ENCODE measurements around the gene PPM1D.
"Not testable (repeated sequence)": the region's sequence is repeated elsewhere in the genome, so short reads cannot be mapped to it uniquely, and the experiment has no call there.

The PPM1D gene

GRCh38 chr17:60627124-60627523 lies 27.1 kb downstream of the PPM1D start:
- no peak for DNase-seq

GRCh38 chr17:60628252-60628889 lies 28.4 kb downstream of the PPM1D start:
- DNase-seq, result no peak

- DNase-seq, result no peak
Observed at GRCh38 chr17:60629120-60629519, 29.1 kb downstream of the PPM1D start.

- DNase-seq, result no peak
Observed at GRCh38 chr17:60630352-60630751, 30.4 kb downstream of the PPM1D start.

GRCh38 chr17:60631119-60631518 lies 31.1 kb downstream of the PPM1D start:
- DNase-seq, result no peak

- DNase-seq, result no peak
Observed at GRCh38 chr17:60637683-60638082, 37.7 kb downstream of the PPM1D start.

GRCh38 chr17:60639019-60639330 lies 39.0 kb downstream of the PPM1D start:
- no peak for DNase-seq

GRCh38 chr17:60640503-60640902 lies 40.5 kb downstream of the PPM1D start:
- DNase-seq, result no peak

GRCh38 chr17:60641126-60641525 lies 41.1 kb downstream of the PPM1D start:
- no peak for DNase-seq

- DNase-seq, result peak; percentile 67
Observed at GRCh38 chr17:60641810-60642220, 41.8 kb downstream of the PPM1D start.

- DNase-seq, result no peak
Observed at GRCh38 chr17:60645918-60646523, 46.0 kb downstream of the PPM1D start.

- DNase-seq, result no peak
Observed at GRCh38 chr17:60646701-60647100, 46.7 kb downstream of the PPM1D start.

- no peak for DNase-seq
Observed at GRCh38 chr17:60647705-60648104, 47.7 kb downstream of the PPM1D start.

- no peak for DNase-seq
Observed at GRCh38 chr17:60652454-60653247, 52.7 kb downstream of the PPM1D start.

GRCh38 chr17:60653569-60653968 lies 53.6 kb downstream of the PPM1D start:
- DNase-seq, result no peak

- no peak for DNase-seq
Observed at GRCh38 chr17:60656499-60656898, 56.5 kb downstream of the PPM1D start.

GRCh38 chr17:60659156-60659555 lies 59.2 kb downstream of the PPM1D start:
- no peak for DNase-seq

- DNase-seq, result no peak
Observed at GRCh38 chr17:60661489-60661888, 61.5 kb downstream of the PPM1D start.

GRCh38 chr17:60664022-60664421 lies 64.0 kb downstream of the PPM1D start:
- no peak for DNase-seq

- DNase-seq, result no peak
Observed at GRCh38 chr17:60665602-60666001, 65.6 kb downstream of the PPM1D start.

- DNase-seq, result not testable (repeated sequence)
Observed at GRCh38 chr17:60668741-60669140, 68.7 kb downstream of the PPM1D start.

GRCh38 chr17:60671482-60671881 lies 71.5 kb downstream of the PPM1D start:
- no peak for DNase-seq

- DNase-seq, result not testable (repeated sequence)
Observed at GRCh38 chr17:60674637-60675036, 74.6 kb downstream of the PPM1D start.

- no peak for DNase-seq
Observed at GRCh38 chr17:60675997-60676396, 76.0 kb downstream of the PPM1D start.

Measured in activated effector memory CD4-positive, alpha-beta T cell treated with anti-CD3 and anti-CD28 coated beads, Interleukin-2, amount 50 U/mL, for 16 hours (primary cell).